HL-60 (cell line): ENCODE measurements around the gene TIMP4.
A peak's percentile ranks its signal among the peaks of the same experiment; 100 is the strongest.

ENCODE experiments used
- DNase-seq, 2 experiments: peaks; one replicate each; pipeline ENCODE4 v3.0.0-alpha.2; 2010 to 2020; ENCODE audit warnings: low read depth in 1 of 2, low spot score in 1 of 2
- H3K27ac ChIP-seq: fragments of 250-450 bp; sonication (Bioruptor Pico); replicated peaks from 2 replicates; pipeline ENCODE4 v1.5.1; 2020; ENCODE audit warnings: mild to moderate bottlenecking, moderate library complexity
- H3K27me3 ChIP-seq: fragments of 250-450 bp; sonication (Bioruptor Pico); 2 replicates; pipeline ENCODE4 v1.5.1; 2021; ENCODE audit warnings: mild to moderate bottlenecking, moderate library complexity; ENCODE audit not compliant: insufficient read depth, poor library complexity, severe bottlenecking
- H3K4me3 ChIP-seq: replicated peaks from 2 replicates; pipeline ENCODE4 v1.5.1; 2011; ENCODE audit warnings: mild to moderate bottlenecking, control low read depth, low read length; ENCODE audit not compliant: insufficient read depth
- GABPA ChIP-seq: IDR thresholded peaks from 2 replicates; pipeline ENCODE4 v1.6.1; 2012; ENCODE audit warnings: low read depth
- POLR2AphosphoS5 ChIP-seq: IDR thresholded peaks from 2 replicates; pipeline ENCODE4 v1.6.1; 2012; ENCODE audit warnings: low read depth
- SPI1 ChIP-seq: IDR thresholded peaks from 2 replicates; pipeline ENCODE4 v1.6.1; 2012; ENCODE audit warnings: low read depth, mild to moderate bottlenecking, borderline replicate concordance
- TF ChIP-seq, protein P1 (sequence below): IDR thresholded peaks from one replicate; pipeline ENCODE4 v1.5.1; 2011; ENCODE audit warnings: low read length, control low read depth, inconsistent platforms; ENCODE audit not compliant: insufficient read depth
- TF ChIP-seq, protein P2 (sequence below): IDR thresholded peaks from 2 replicates; pipeline ENCODE4 v1.6.1; 2012; ENCODE audit warnings: low read depth; ENCODE audit not compliant: insufficient replicate concordance

The TIMP4 gene

DNA sequence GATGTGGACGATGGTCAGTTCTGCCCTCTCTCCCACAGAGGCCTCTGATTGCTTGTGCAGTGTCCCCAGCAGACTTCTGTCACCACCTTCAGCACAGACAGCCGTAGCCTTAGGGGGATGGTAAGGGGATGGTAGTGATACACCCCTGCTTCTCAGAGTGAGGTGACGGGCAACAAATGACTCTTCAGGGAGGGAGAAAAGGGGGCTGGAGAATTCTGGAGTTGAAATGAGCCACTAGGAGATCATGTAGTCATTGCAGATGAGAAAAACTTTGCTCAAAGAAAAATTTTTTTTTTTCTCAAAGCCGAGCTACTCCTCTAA, 29.6 kb upstream of the TIMP4 start:
- no peak for TF ChIP-seq POLR2AphosphoS5
- Histone ChIP-seq H3K27me3 (no peaks in the 10 kb centered on the region), H3K27ac (peak overlapping the region; percentile 83), H3K4me3 (no peak overlapping the region)
- no peak for DNase-seq

DNA sequence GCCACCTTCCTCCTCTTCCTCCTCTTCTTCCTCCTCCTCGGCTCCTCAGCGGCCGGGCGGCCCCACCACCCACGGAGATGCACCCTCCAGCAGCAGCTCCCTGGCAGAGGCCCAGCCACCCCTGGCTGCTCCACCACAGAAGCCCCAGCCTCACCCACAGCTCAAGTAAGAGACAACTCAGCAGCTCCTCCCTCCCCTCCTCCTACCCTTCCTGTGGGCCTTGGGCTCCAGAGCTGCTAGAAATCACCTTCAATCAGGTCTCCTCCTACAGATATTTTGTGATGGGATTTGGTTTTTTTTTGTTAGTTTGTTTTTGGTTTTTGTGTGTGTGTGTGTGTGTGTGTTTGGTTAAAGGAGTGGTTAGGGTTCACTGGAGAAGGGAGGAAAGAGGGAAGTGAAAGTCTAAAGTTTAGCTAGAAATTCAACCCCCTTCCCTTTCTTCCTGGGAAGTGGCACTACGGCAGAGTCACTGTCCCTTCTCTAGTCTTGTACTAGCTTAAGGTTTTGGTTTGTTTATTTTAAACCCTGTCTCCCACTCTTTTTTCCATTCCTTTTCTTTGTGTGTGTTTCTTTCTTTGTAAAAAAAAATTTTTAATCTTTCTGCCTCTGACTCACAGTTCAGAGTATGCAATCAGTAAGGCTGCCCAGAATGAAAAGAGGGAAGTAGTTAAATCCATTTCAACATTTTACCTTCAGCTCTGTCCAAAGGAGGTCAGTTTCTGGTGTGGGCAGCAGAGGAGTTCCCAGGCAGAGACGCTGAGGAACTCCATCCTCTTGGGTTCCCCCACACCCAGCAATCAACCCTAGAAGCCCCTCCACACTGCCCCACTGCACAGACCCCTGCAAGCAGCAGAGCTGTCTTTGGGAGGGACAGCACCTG, 29.0 kb upstream of the TIMP4 start:
- TF ChIP-seq GABPA (no peak), POLR2AphosphoS5 (no peak; the same call in 1 of the 2 replicates), SPI1 (peak; percentile 86)
- TF ChIP-seq, protein P1, sequence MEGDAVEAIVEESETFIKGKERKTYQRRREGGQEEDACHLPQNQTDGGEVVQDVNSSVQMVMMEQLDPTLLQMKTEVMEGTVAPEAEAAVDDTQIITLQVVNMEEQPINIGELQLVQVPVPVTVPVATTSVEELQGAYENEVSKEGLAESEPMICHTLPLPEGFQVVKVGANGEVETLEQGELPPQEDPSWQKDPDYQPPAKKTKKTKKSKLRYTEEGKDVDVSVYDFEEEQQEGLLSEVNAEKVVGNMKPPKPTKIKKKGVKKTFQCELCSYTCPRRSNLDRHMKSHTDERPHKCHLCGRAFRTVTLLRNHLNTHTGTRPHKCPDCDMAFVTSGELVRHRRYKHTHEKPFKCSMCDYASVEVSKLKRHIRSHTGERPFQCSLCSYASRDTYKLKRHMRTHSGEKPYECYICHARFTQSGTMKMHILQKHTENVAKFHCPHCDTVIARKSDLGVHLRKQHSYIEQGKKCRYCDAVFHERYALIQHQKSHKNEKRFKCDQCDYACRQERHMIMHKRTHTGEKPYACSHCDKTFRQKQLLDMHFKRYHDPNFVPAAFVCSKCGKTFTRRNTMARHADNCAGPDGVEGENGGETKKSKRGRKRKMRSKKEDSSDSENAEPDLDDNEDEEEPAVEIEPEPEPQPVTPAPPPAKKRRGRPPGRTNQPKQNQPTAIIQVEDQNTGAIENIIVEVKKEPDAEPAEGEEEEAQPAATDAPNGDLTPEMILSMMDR: no peak
- TF ChIP-seq, protein P2, sequence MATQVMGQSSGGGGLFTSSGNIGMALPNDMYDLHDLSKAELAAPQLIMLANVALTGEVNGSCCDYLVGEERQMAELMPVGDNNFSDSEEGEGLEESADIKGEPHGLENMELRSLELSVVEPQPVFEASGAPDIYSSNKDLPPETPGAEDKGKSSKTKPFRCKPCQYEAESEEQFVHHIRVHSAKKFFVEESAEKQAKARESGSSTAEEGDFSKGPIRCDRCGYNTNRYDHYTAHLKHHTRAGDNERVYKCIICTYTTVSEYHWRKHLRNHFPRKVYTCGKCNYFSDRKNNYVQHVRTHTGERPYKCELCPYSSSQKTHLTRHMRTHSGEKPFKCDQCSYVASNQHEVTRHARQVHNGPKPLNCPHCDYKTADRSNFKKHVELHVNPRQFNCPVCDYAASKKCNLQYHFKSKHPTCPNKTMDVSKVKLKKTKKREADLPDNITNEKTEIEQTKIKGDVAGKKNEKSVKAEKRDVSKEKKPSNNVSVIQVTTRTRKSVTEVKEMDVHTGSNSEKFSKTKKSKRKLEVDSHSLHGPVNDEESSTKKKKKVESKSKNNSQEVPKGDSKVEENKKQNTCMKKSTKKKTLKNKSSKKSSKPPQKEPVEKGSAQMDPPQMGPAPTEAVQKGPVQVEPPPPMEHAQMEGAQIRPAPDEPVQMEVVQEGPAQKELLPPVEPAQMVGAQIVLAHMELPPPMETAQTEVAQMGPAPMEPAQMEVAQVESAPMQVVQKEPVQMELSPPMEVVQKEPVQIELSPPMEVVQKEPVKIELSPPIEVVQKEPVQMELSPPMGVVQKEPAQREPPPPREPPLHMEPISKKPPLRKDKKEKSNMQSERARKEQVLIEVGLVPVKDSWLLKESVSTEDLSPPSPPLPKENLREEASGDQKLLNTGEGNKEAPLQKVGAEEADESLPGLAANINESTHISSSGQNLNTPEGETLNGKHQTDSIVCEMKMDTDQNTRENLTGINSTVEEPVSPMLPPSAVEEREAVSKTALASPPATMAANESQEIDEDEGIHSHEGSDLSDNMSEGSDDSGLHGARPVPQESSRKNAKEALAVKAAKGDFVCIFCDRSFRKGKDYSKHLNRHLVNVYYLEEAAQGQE: no peak
- DNase-seq: peak; percentile 83 to 88
- Histone ChIP-seq H3K4me3 (peak overlapping the region; percentile 5; the same call in 1 of the 2 replicates), H3K27me3 (no peaks in the 10 kb centered on the region), H3K27ac (peak overlapping the region; percentile 83)

DNA sequence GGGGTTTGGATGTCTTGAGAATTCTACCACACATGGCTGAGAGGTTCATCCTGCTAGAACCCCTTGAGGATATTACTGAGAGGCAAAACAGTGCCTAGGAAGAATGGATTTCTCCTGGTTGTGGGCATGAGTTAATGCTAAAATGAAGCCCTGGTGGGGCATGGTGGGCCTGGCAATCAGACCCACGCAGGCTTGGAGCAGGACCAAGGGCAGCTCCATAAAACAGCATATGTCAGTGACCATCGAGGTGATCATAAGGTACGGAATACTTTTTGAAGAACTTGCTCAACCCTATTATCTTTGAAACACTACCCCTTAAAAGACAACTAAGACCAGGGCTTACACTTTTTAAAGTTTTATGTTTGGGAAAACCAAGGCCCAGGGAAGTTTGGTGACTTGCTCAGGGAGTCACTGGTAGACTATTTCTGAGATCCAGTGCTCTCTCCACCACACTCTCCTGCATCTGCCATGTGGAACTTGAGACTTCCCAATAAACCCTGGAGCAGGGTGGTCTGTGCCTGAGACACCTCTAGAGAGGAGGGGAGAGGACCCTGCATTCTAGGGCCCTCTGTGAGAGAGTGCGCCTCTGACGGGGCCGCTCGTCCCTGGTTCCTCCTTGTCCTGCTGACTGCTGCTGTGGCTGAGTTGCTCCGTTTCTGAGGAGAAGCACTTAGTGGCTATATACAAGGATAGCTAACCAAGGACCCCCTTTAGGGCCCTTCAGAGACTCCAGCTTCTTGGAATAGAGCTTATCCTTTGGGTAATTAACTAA, 28.0 kb upstream of the TIMP4 start:
- H3K27me3 ChIP-seq: no peaks in the 10 kb centered on the region
- H3K4me3 ChIP-seq: no peak overlapping the region
- peak overlapping the region; percentile 83 for H3K27ac ChIP-seq
- DNase-seq: no peak
- TF ChIP-seq, protein P2: peak; percentile 69
- no peak for TF ChIP-seq POLR2AphosphoS5

DNA sequence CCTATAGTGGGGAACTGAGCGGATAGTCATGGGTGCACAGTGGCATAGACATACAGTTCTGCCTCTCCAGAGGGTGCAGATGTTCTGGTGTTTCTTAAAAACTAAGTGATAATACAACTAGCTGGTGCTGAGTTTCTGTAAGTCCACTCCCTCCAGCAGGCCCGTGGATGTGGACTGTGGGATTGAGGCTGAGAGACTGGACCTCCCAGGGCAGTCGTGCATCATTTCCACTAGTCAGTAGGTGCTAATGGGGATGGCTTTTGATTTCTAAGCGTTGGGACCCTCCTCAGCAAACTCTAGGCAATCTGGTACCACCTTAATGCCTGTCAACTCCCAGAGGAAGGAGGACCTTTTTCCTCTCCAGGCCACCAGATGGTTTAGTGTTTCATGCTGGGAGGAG, 27.3 kb upstream of the TIMP4 start:
- Histone ChIP-seq H3K4me3 (no peak overlapping the region), H3K27ac (peak overlapping the region; percentile 83), H3K27me3 (no peaks in the 10 kb centered on the region)
- no peak for DNase-seq
- TF ChIP-seq, protein P2: no peak
- TF ChIP-seq GABPA: no peak
- TF ChIP-seq, protein P1: no peak
